MCF 10A (cell line): Measurements from ENCODE around the gene CSNK2A3. TPM values are rescaled to one million over a fixed set of nuclear protein-coding genes. Genes with fewer than 3 reads are reported as not detected.
A peak's percentile ranks its signal among the peaks of the same experiment; 100 is the strongest.

Experiments used
- BruUV-seq: library from RNA; stranded (reverse); fragments of 400-500 nt; replicated peaks from 2 replicates; lab custom pipeline; 2021; lab: Mats Ljungman, UMichigan
- CTCF ChIA-PET: fragments of 300-600 bp; sonication (Branson Sonifier 250); formaldehyde crosslinking; extraction: SDS; loops from one replicate; lab custom pipeline; 2021; ENCODE audit warnings: antibody characterized with exemption, inconsistent platforms; lab: Yijun Ruan, JAX
- POLR2A ChIA-PET: fragments of 300-600, 350-650 bp; sonication (Branson Sonifier 250); formaldehyde crosslinking; extraction: SDS; loops from one replicate; lab custom pipeline; 2020; ENCODE audit warnings: antibody characterized with exemption, inconsistent platforms; lab: Yijun Ruan, JAX
- DNase-seq: peaks from one replicate; pipeline ENCODE4 v3.0.0-alpha.2; 2018; ENCODE audit not compliant: unreplicated experiment
- H3K27ac Mint-ChIP-seq: one replicate; pipeline ENCODE4 v1.8.0; 2022; ENCODE audit warnings: mild to moderate bottlenecking, low read depth, mixed read lengths; ENCODE audit not compliant: unreplicated experiment
- H3K27me3 Mint-ChIP-seq: one replicate; pipeline ENCODE4 v1.8.0; 2022; ENCODE audit warnings: mixed read lengths; ENCODE audit not compliant: insufficient read depth, unreplicated experiment
- H3K36me3 Mint-ChIP-seq: one replicate; pipeline ENCODE4 v1.8.0; 2022; ENCODE audit warnings: mild to moderate bottlenecking, moderate library complexity, mixed read lengths; ENCODE audit not compliant: insufficient read depth, unreplicated experiment
- H3K4me1 Mint-ChIP-seq: one replicate; pipeline ENCODE4 v1.8.0; 2022; ENCODE audit warnings: mixed read lengths; ENCODE audit not compliant: insufficient read depth, unreplicated experiment
- H3K4me3 Mint-ChIP-seq: one replicate; pipeline ENCODE4 v1.8.0; 2022; ENCODE audit warnings: mild to moderate bottlenecking, moderate library complexity, mixed read lengths; ENCODE audit not compliant: unreplicated experiment
- H3K9me3 Mint-ChIP-seq: one replicate; pipeline ENCODE4 v1.8.0; 2022; ENCODE audit warnings: mixed read lengths; ENCODE audit not compliant: unreplicated experiment
- CTCF ChIP-seq: fragments of 200-600 bp; IDR thresholded peaks from one replicate; pipeline ENCODE4 v1.8.0; 2022; ENCODE audit warnings: antibody characterized with exemption, mild to moderate bottlenecking; ENCODE audit not compliant: unreplicated experiment
- intact Hi-C: fragments of 100-400 bp; cut with micrococcal nuclease; formaldehyde crosslinking; loops from 2 replicates; pipeline ENCODE4 v1.14.1; 2022
- total RNA-seq: library from RNA; stranded (reverse); gene quantifications from 2 replicates; pipeline ENCODE4 v1.2.3, GENCODE V29; 2022

The CSNK2A3 gene
- total RNA-seq, 1 experiment from 2014 or later: 2.2 TPM

DNA sequence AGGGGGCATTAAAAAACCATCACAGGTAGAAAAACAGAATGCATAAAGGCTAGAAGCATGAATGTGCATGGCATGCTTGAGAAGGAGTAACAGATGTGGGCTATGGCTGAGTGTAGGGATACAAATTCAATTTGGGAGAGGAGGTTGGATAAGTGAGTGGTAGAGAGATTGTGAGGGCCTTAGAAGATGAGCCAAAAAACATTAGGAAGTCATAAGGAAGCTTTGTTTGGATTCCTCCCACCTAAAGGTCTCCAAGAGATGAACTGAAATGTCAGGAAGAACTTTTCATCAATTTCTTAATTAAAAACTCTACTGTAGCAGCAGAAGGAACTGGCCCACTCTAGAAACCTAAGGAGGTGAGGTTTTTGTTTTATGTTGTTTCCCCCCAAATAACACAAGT lies 41.2 kb upstream of the CSNK2A3 start:
- ChIA-PET CTCF (no interaction called here), POLR2A (interaction anchor here (0.7 kb wide), 1 partner anchor 205 kb away, joined by 3 read pairs; no protein-coding TSS in a partner anchor)
- H3K4me3 Mint-ChIP-seq: no peak overlapping the region
- H3K4me1 Mint-ChIP-seq: peaks cover 11% of the 10 kb centered on the region
- TF ChIP-seq CTCF: no peak
- intact Hi-C loops: loop anchor here (10.0 kb wide), 1 partner anchor 391 kb away; no protein-coding TSS in a partner anchor
- H3K27ac Mint-ChIP-seq: no peak overlapping the region
- no peaks in the 10 kb centered on the region for H3K36me3 Mint-ChIP-seq
- no peaks in the 10 kb centered on the region for H3K27me3 Mint-ChIP-seq
- no peaks in the 10 kb centered on the region for H3K9me3 Mint-ChIP-seq
- BruUV-seq: no TSS peak
- DNase-seq: no peak

- intact Hi-C loops: loop anchor here (10.0 kb wide), 1 partner anchor 393 kb away; no protein-coding TSS in a partner anchor
- ChIA-PET POLR2A (interaction anchor here (0.6 to 0.8 kb wide), 3 partner anchors 196 to 325 kb away, joined by 3 to 4 read pairs (median 3); no protein-coding TSS in a partner anchor), CTCF (interaction anchor here (0.7 kb wide), 1 partner anchor 222 kb away, joined by 3 read pairs; no protein-coding TSS in a partner anchor)
- TF ChIP-seq CTCF: no peak
- H3K27ac Mint-ChIP-seq: no peak overlapping the region
- no peaks in the 10 kb centered on the region for H3K27me3 Mint-ChIP-seq
- peak; percentile 87 for DNase-seq
- no peak overlapping the region for H3K4me3 Mint-ChIP-seq
- H3K9me3 Mint-ChIP-seq: no peaks in the 10 kb centered on the region
- H3K4me1 Mint-ChIP-seq: peaks cover 15% of the 10 kb centered on the region
- BruUV-seq: no TSS peak
- H3K36me3 Mint-ChIP-seq: no peaks in the 10 kb centered on the region
Observed at GRCh38 chr11:11391796-11392463, 38.9 kb upstream of the CSNK2A3 start.

DNA sequence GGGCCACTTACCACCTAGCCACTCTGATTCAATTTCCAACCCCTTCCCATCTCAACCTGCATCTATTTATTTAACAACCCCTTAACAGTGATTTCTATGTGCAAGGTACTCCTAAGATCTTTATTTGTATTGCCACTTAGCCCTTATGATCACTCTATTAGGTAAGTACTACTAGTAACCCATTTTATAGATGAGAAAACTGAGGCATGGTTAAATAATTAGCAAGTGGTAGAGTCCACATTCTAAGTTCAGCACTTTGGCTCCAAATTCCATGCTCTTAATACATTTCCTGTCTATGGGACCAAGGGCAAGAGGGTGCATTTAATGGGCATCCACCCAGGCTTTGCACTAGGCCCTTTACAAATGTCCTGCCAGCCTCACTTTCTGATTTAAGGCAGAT lies 38.1 kb upstream of the CSNK2A3 start:
- POLR2A ChIA-PET: interaction anchor here (0.6 kb wide), 1 partner anchor 11 kb away, joined by 3 read pairs; no protein-coding TSS in a partner anchor
- Mint-ChIP-seq H3K27me3 (no peaks in the 10 kb centered on the region), H3K4me1 (peaks cover 9% of the 10 kb centered on the region), H3K4me3 (no peak overlapping the region), H3K36me3 (no peaks in the 10 kb centered on the region), H3K9me3 (no peaks in the 10 kb centered on the region), H3K27ac (no peak overlapping the region)
- DNase-seq: no peak
- intact Hi-C loops: loop anchor here (10.0 kb wide), 1 partner anchor 394 kb away; no protein-coding TSS in a partner anchor
- CTCF ChIA-PET: interaction anchor here (0.8 kb wide), 1 partner anchor 25 kb away, joined by 3 read pairs; no protein-coding TSS in a partner anchor
- no peak for TF ChIP-seq CTCF
- BruUV-seq: no TSS peak

DNA sequence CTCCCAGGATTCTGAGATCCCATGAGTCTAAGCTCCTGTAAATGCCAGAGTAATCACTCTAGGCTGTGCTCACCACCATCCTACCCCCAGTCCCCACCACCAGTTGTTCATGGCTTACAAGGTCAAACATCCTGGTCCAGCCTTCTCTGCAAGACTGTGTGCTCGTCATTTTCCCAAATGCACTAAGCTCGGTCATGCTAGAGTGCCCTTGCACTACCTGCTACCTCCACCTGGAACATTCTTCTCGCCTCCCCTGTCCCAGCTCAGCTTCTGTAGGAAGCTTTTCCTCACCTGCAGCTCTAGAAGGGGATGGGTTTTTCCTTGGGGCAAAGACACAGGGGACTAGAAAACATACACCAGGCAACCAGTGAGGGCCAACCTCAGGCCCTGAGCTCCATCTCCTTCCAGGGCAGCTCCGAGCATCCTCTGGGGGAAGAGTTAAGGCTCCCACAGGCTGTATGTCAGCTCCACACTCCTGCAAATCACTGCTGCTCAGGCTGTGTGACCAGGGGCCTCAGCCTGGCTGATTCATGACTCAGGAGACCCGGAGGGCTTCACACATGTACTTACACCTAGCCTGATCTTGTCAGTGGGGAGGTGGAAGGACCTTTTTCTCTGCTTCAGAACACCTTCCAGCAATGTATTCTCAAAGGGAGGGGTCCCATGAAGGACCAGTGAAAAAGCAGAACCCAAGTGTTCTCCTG lies 37.2 kb upstream of the CSNK2A3 start:
- H3K27me3 Mint-ChIP-seq: no peaks in the 10 kb centered on the region
- CTCF ChIA-PET: interaction anchor here (0.7 to 0.8 kb wide), 2 partner anchors 19 to 26 kb away, joined by 3 read pairs; no protein-coding TSS in a partner anchor
- H3K4me3 Mint-ChIP-seq: no peak overlapping the region

More for the DNA sequence above, 37.2 kb upstream of the CSNK2A3 start:
- peaks cover 6% of the 10 kb centered on the region for H3K4me1 Mint-ChIP-seq
- intact Hi-C loops: loop anchor here (10.0 kb wide), 1 partner anchor 395 kb away; no protein-coding TSS in a partner anchor
- POLR2A ChIA-PET: interaction anchor here (0.6 to 1.0 kb wide), 2 partner anchors 10 to 34 kb away, joined by 3 read pairs; no protein-coding TSS in a partner anchor
- no peak for TF ChIP-seq CTCF
- H3K9me3 Mint-ChIP-seq: no peaks in the 10 kb centered on the region
- no peaks in the 10 kb centered on the region for H3K36me3 Mint-ChIP-seq
- no TSS peak for BruUV-seq
- no peak for DNase-seq
- H3K27ac Mint-ChIP-seq: no peak overlapping the region
